Left ventricle myocardium inferior (tissue), 1 donor: ENCODE results near the gene CNTNAP2. TPM values are rescaled to one million over a fixed set of nuclear protein-coding genes. Genes with fewer than 3 reads are reported as not detected.

ENCODE experiments used
- DNase-seq: peaks from one replicate; pipeline ENCODE4 v3.0.0-alpha.2; 2020
- H3K27ac ChIP-seq: fragments of 200-600 bp; replicated peaks from 2 replicates; pipeline ENCODE4 v1.8.0; 2021
- H3K27me3 ChIP-seq: fragments of 200-600 bp; 2 replicates; pipeline ENCODE4 v1.8.0; 2021; ENCODE audit warnings: low read depth
- H3K36me3 ChIP-seq: fragments of 200-600 bp; 2 replicates; pipeline ENCODE4 v1.8.0; 2021
- H3K4me1 ChIP-seq: fragments of 200-600 bp; 2 replicates; pipeline ENCODE4 v1.8.0; 2021
- H3K4me3 ChIP-seq: fragments of 200-600 bp; 2 replicates; pipeline ENCODE4 v1.8.0; 2021; ENCODE audit warnings: mild to moderate bottlenecking, moderate library complexity
- H3K9me3 ChIP-seq: fragments of 200-600 bp; replicated peaks from 2 replicates; pipeline ENCODE4 v1.8.0; 2021
- intact Hi-C: fragments of 100-400 bp; cut with micrococcal nuclease; formaldehyde crosslinking; loops from one replicate; pipeline ENCODE4 v1.11.0; 2022
- total RNA-seq: library from RNA; stranded (reverse); fragmentation: NEBNext Ultra II Directional; extraction: Animal tissue kit (Norgen Biotek cat#: 25700); gene quantifications from one replicate; pipeline ENCODE4 v1.2.1, GENCODE V29; 2021
- TF ChIP-seq, protein P1 (sequence below): fragments of 200-600 bp; IDR thresholded peaks from 2 replicates; pipeline ENCODE4 v1.8.0; 2021; ENCODE audit warnings: antibody characterized with exemption, mild to moderate bottlenecking, borderline replicate concordance
- donor health status: DM: no; HTN: yes; CAD: no; lungs with severe emphysema.

CNTNAP2 gene
- total RNA-seq, 1 donor from 2014 or later, result 0.99 TPM

DNA sequence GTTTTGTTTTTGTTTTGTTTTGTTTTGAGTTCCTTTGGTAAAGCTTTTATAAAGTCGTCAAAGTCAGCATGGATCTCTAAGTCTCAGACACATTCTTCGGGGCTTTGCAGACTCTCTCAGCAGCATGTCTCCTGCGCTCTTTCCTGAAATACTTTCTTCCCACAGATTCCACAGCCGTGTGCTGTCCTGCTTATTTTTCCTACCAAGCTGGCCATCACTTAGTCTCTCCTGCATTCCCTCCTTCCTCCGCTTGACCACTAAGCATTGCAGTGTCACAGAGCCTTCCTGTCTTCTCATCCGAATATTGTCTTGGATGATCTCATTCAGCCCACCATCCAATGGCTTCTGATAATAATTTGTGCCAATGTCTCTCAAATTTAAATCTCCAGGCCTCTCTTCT lies 2039.6 kb downstream of the CNTNAP2 start:
- intact Hi-C loops, result no loop called here
- no peak overlapping the region for H3K4me3 ChIP-seq
- TF ChIP-seq, protein P1, sequence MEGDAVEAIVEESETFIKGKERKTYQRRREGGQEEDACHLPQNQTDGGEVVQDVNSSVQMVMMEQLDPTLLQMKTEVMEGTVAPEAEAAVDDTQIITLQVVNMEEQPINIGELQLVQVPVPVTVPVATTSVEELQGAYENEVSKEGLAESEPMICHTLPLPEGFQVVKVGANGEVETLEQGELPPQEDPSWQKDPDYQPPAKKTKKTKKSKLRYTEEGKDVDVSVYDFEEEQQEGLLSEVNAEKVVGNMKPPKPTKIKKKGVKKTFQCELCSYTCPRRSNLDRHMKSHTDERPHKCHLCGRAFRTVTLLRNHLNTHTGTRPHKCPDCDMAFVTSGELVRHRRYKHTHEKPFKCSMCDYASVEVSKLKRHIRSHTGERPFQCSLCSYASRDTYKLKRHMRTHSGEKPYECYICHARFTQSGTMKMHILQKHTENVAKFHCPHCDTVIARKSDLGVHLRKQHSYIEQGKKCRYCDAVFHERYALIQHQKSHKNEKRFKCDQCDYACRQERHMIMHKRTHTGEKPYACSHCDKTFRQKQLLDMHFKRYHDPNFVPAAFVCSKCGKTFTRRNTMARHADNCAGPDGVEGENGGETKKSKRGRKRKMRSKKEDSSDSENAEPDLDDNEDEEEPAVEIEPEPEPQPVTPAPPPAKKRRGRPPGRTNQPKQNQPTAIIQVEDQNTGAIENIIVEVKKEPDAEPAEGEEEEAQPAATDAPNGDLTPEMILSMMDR, result no peak
- H3K9me3 ChIP-seq, result peaks cover 11% of the 10 kb centered on the region
- H3K27me3 ChIP-seq, result no peaks in the 10 kb centered on the region
- no peaks in the 10 kb centered on the region for H3K36me3 ChIP-seq
- H3K27ac ChIP-seq, result no peak overlapping the region
- peaks cover 18% of the 10 kb centered on the region for H3K4me1 ChIP-seq
- no peak for DNase-seq

DNA sequence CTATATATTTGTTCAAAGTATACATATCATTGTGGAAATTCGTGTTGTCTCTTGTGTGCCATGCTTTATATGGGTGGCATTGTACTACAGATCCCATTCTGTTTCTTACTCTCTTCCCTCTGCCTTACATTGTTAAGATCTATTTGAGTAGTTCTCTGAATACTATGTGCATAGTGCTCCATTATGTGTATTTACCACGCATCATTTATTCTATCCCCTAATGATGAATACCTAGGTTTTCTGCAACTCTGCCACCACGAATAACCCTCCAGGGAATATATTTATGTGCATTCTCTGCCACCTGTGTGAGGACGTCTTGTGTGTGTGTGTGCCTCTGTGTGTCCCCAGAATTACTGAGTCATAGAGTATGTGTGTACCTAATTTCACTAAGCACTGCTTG lies 2042.7 kb downstream of the CNTNAP2 start:
- DNase-seq, result no peak
- H3K9me3 ChIP-seq, result no peaks in the 10 kb centered on the region
- no peak overlapping the region for H3K4me3 ChIP-seq
- H3K36me3 ChIP-seq, result no peaks in the 10 kb centered on the region
- H3K27me3 ChIP-seq, result no peaks in the 10 kb centered on the region
- no peak overlapping the region for H3K27ac ChIP-seq
- TF ChIP-seq, protein P1, result no peak
- intact Hi-C loops, result no loop called here
- peaks cover 5% of the 10 kb centered on the region for H3K4me1 ChIP-seq

DNA sequence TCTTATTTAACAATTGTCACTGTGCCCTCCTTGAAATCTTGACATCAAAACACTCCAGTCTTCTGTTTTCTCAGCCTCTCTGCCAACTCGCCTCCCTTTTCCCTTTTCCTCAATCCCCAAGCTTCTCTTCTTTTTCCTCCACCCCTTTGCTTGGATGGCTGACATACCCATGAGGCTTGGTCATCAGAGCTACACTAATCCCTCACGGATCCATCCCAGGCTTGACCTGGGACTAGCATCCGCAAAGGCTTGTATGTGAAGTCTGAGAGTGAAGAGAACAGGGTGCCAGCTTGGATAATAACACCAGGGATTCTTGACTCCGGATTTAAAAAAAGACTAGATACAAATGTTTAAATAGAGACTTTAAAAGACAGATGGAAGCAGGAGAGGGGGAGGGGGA lies 2045.2 kb downstream of the CNTNAP2 start:
- Histone ChIP-seq H3K4me1 (no peaks in the 10 kb centered on the region), H3K27me3 (no peaks in the 10 kb centered on the region), H3K27ac (no peak overlapping the region), H3K36me3 (no peaks in the 10 kb centered on the region), H3K4me3 (no peak overlapping the region), H3K9me3 (no peaks in the 10 kb centered on the region)
- TF ChIP-seq, protein P1, result no peak
- intact Hi-C loops, result no loop called here
- no peak for DNase-seq

DNA sequence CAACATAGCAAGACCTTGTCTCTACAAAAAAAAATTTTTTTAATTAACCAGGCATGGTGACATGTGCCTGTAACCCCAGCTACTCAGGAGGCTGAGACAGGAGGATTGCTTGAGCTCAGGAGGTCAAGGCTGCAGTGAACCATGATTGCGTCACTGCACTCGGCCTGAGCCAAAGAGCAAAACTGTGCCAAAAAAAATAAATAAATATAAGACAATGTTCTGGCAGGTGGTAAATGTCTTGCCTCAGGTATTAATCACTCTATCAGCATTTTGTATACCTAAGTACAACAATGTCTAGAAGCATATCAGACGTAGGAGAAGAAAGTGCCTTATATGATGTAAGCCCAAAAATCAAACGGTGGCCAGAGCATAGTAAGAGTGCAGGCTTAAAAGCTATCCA lies 2046.2 kb downstream of the CNTNAP2 start:
- Histone ChIP-seq H3K27ac (no peak overlapping the region), H3K27me3 (no peaks in the 10 kb centered on the region), H3K36me3 (no peaks in the 10 kb centered on the region), H3K4me3 (no peak overlapping the region), H3K4me1 (no peaks in the 10 kb centered on the region), H3K9me3 (no peaks in the 10 kb centered on the region)
- intact Hi-C loops, result no loop called here
- DNase-seq, result no peak
- TF ChIP-seq, protein P1, result no peak

DNA sequence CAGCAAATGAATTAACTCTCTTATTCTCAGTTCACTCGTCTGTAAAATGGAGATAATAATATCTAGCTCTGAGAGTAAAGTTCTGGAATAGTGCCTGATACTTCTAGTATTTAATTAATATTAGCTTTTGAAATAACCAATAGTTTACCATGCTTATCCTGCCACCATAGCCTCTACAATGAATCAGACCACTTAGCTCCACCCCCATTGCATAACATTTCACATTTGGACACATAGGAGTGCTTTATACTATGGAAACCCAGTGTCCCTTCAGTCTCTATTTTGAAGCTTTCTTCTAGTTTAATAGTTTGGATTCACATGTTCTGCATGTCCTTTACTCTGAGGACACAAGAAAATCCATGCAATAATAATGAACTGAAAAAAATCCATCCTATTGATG lies 2046.6 kb downstream of the CNTNAP2 start:
- intact Hi-C loops, result no loop called here
- TF ChIP-seq, protein P1, result no peak

DNA sequence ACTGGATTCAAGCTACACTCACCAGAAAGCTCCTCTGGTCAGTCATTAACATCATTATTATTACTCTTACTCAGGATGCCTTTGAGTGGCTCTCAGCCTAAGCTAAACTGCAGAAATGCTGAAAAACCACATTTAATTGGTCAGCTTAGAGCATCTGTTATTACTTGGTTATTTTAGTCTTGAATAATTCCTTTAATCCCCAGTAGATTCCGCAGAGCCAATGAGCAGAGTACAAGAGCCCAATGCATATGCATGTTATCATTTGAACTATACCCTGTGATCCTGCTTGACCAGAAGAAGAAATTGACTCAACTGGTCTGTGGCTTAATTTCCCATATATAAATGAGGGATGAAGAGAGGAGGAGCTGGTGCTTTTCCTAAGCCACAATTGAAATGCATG lies 2056.3 kb downstream of the CNTNAP2 start:
- TF ChIP-seq, protein P1, result no peak
- no peak for DNase-seq
- Histone ChIP-seq H3K9me3 (no peaks in the 10 kb centered on the region), H3K4me3 (no peak overlapping the region), H3K36me3 (no peaks in the 10 kb centered on the region), H3K27me3 (no peaks in the 10 kb centered on the region), H3K27ac (no peak overlapping the region), H3K4me1 (no peaks in the 10 kb centered on the region)
- intact Hi-C loops, result no loop called here

More for the DNA sequence above, 2046.6 kb downstream of the CNTNAP2 start:
- Histone ChIP-seq H3K27me3 (no peaks in the 10 kb centered on the region), H3K4me3 (no peak overlapping the region), H3K9me3 (no peaks in the 10 kb centered on the region), H3K27ac (no peak overlapping the region), H3K4me1 (no peaks in the 10 kb centered on the region), H3K36me3 (no peaks in the 10 kb centered on the region)
- no peak for DNase-seq
